Karpas-422 (cell line): ENCODE measurements around the gene ZNF330. TPM values are rescaled to one million over a fixed set of nuclear protein-coding genes. Genes with fewer than 3 reads are reported as not detected.
"Not testable (repeated sequence)": the region's sequence is repeated elsewhere in the genome, so short reads cannot be mapped to it uniquely, and the experiment has no call there.

Experiments
- DNase-seq: peaks from one replicate; pipeline ENCODE4 v3.0.0-alpha.2; 2015
- H2AFZ ChIP-seq: fragments of 200-600 bp; sonication (generic); 2 replicates; pipeline ENCODE4 v1.6.1; 2014; ENCODE audit warnings: antibody characterized with exemption, low read length, mixed read lengths
- H3K27ac ChIP-seq: fragments of 200-600 bp; sonication (generic); 2 replicates; pipeline ENCODE4 v1.5.1; 2014; ENCODE audit warnings: mild to moderate bottlenecking, low read length, moderate library complexity
- H3K27me3 ChIP-seq: fragments of 200-600 bp; sonication (generic); 2 replicates; pipeline ENCODE4 v1.6.1; 2014; ENCODE audit warnings: low read length, mixed read lengths
- H3K36me3 ChIP-seq: fragments of 200-600 bp; sonication (generic); 2 replicates; pipeline ENCODE4 v1.6.1; 2014; ENCODE audit warnings: low read length, mixed read lengths; ENCODE audit not compliant: insufficient read depth
- H3K4me1 ChIP-seq: fragments of 200-600 bp; sonication (generic); 2 replicates; pipeline ENCODE4 v1.6.1; 2014; ENCODE audit warnings: mild to moderate bottlenecking, low read length, mixed read lengths
- H3K4me2 ChIP-seq: fragments of 200-600 bp; sonication (generic); 2 replicates; pipeline ENCODE4 v1.6.1; 2014; ENCODE audit warnings: low read length, low read depth, mild to moderate bottlenecking; ENCODE audit not compliant: poor library complexity, severe bottlenecking
- H3K4me3 ChIP-seq: fragments of 200-600 bp; sonication (generic); 2 replicates; pipeline ENCODE4 v1.5.1; 2014; ENCODE audit warnings: mild to moderate bottlenecking, antibody characterized with exemption, low read length, mixed read lengths
- H3K79me2 ChIP-seq: fragments of 200-600 bp; sonication (generic); 2 replicates; pipeline ENCODE4 v1.6.1; 2014; ENCODE audit warnings: mild to moderate bottlenecking, low read length, mixed read lengths
- H3K9ac ChIP-seq: fragments of 200-600 bp; sonication (generic); 2 replicates; pipeline ENCODE4 v1.6.0; 2014; ENCODE audit warnings: low read length
- H3K9me2 ChIP-seq: fragments of 200-600 bp; sonication (generic), shearing (Covaris generic); replicated peaks from 2 replicates; pipeline ENCODE4 v1.6.0; 2014; ENCODE audit warnings: mild to moderate bottlenecking, low read length, moderate library complexity; ENCODE audit not compliant: insufficient read depth
- H3K9me3 ChIP-seq: fragments of 300-700, 200-600 bp; sonication (generic); 2 replicates; pipeline ENCODE4 v1.6.1; 2014; ENCODE audit warnings: low read length, mixed read lengths
- H4K20me1 ChIP-seq: fragments of 200-600 bp; sonication (generic); 2 replicates; pipeline ENCODE4 v1.6.1; 2014; ENCODE audit warnings: mild to moderate bottlenecking, antibody characterized with exemption, low read length, low read depth; ENCODE audit not compliant: insufficient read depth
- total RNA-seq: library from RNA; depleted of rRNA; stranded (reverse); fragments of >200 nt; shearing (Covaris generic); gene quantifications from 2 replicates; pipeline ENCODE4 v1.2.3, GENCODE V29; 2014; ENCODE audit warnings: low replicate concordance; rRNA removed

The ZNF330 gene
- 53.6 and 60.3 TPM in 2 replicates for total RNA-seq

GRCh38 chr4:141220691-141221659, at the start of gene ZNF330:
TSS of gene ZNF330 (plus strand) at chr4:141220895. CDS start at chr4:141222372, 1,477 bp downstream.
- peaks cover 32% of the 10 kb centered on the region for H3K36me3 ChIP-seq
- H4K20me1 ChIP-seq = peaks cover 9% of the 10 kb centered on the region; the same call in 1 of the 2 replicates
- peak within 1 kb of the TSS; percentile 78 for H2AFZ ChIP-seq
- peak within 1 kb of the TSS; percentile 59 for H3K27ac ChIP-seq
- no peaks in the 10 kb centered on the region for H3K9me3 ChIP-seq
- peaks cover 14% of the 10 kb centered on the region for H3K4me1 ChIP-seq
- peaks cover 50% of the 10 kb centered on the region for H3K79me2 ChIP-seq
- peak within 1 kb of the TSS; percentile 90 for H3K4me3 ChIP-seq
- H3K9ac ChIP-seq = peak within 1 kb of the TSS; percentile 88
- H3K27me3 ChIP-seq = no peaks in the 10 kb centered on the region
- DNase-seq = peak; percentile 94
- H3K4me2 ChIP-seq = peak within 1 kb of the TSS; percentile 72
- no peaks in the 10 kb centered on the region for H3K9me2 ChIP-seq

DNA sequence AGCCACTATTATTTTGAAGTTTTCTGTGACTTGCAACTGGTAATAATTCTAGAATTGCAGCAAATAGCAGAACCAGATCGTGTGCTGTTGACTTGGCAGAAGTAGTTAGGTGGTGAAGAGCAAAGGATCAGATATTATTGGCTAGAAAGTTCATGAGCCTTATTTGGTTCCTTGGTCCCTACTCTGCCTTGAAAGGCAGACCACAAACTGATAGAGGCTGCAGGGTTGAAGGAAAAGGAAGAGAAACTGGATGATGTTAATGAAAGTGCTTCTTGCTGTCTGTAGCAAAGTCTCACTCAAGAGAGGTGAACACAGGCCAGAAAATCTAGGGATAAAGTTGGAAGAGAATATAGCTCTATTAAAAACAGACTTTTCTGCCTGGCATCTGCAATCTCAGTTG, 46.2 kb upstream of the ZNF330 start:
- H3K4me3 ChIP-seq = no peak overlapping the region
- H3K9ac ChIP-seq = no peak overlapping the region
- no peaks in the 10 kb centered on the region for H3K27me3 ChIP-seq
- no peak for DNase-seq
- H3K4me1 ChIP-seq = no peaks in the 10 kb centered on the region
- H2AFZ ChIP-seq = no peak overlapping the region
- no peak overlapping the region for H3K4me2 ChIP-seq
- H3K9me2 ChIP-seq = no peaks in the 10 kb centered on the region
- no peaks in the 10 kb centered on the region for H3K36me3 ChIP-seq
- H3K79me2 ChIP-seq = no peaks in the 10 kb centered on the region
- H4K20me1 ChIP-seq = no peaks in the 10 kb centered on the region
- H3K27ac ChIP-seq = no peak overlapping the region
- peaks cover 4% of the 10 kb centered on the region; the same call in 1 of the 2 replicates for H3K9me3 ChIP-seq

DNA sequence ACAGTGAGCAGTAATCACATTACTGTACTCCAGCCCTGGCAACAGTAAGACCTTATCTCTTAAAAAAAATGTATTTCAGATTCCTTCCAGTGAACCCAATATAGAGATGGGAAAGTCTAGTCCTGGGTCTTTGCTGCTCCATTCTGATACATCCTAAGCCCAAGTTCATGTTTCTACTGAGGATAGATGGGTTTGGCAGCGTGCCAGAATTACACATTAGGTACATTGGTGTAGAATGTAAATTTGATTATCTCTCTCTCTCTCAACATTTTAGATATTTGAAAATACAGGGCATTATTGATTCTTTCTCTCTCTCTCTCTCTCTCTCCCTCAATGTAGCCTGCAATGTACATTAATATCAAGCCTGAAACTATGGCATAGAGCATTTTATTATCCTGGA, 43.5 kb upstream of the ZNF330 start:
- no peaks in the 10 kb centered on the region for H3K36me3 ChIP-seq
- H3K9me2 ChIP-seq = no peaks in the 10 kb centered on the region
- no peak overlapping the region for H3K4me2 ChIP-seq
- H2AFZ ChIP-seq = no peak overlapping the region
- no peak overlapping the region for H3K9ac ChIP-seq
- no peak overlapping the region for H3K4me3 ChIP-seq
- H4K20me1 ChIP-seq = no peaks in the 10 kb centered on the region
- no peaks in the 10 kb centered on the region for H3K79me2 ChIP-seq
- H3K4me1 ChIP-seq = no peaks in the 10 kb centered on the region
- DNase-seq = no peak
- no peaks in the 10 kb centered on the region for H3K9me3 ChIP-seq
- H3K27ac ChIP-seq = no peak overlapping the region
- no peaks in the 10 kb centered on the region for H3K27me3 ChIP-seq

DNA sequence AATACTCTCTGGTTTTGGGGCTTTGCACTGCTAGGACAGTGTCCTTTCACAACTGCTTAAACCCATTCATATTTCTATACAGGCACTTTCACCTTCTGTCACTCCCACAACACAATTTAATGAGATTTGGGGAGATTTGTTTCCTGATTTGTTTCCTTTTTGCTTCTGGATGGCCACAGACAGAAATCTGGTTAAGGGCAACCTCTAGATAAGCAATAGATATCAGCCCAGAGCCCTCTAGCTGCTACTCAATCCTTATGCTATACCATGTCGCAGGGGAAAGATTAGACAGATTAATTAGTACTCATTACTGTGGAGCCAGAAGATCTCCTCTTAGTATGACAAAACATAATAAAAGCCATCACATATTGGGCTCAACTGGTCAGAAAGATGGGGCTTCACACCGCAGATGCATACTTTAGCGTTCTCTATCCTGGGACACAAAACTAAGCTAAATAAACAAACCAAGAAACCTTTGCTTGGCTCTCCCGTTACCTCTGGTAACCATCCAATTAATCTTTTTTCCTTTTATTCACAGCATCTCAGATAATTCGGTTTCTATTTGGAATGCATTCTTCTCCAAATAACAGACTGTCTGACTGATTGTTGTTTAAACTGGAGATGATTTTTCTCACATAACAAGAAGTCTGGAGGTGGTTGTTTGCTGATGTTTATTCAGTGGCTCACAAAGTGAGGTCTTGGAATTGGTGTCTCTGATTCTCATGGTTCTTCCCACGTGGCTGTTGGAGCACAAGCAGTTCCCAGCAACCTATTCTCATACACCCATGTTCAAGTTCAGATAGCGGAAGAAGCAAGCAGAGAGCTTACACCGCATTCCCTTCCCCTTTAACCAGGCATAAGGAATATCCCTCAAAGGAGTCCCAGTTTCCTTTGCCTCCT, 41.0 kb upstream of the ZNF330 start:
- no peaks in the 10 kb centered on the region for H3K4me1 ChIP-seq
- no peaks in the 10 kb centered on the region for H3K36me3 ChIP-seq
- no peak overlapping the region for H2AFZ ChIP-seq
- no peak overlapping the region for H3K9ac ChIP-seq
- no peaks in the 10 kb centered on the region for H3K9me3 ChIP-seq
- H3K79me2 ChIP-seq = no peaks in the 10 kb centered on the region
- no peak overlapping the region for H3K4me2 ChIP-seq
- H3K27ac ChIP-seq = no peak overlapping the region
- no peak for DNase-seq
- H3K27me3 ChIP-seq = no peaks in the 10 kb centered on the region
- H4K20me1 ChIP-seq = no peaks in the 10 kb centered on the region
- H3K4me3 ChIP-seq = no peak overlapping the region
- H3K9me2 ChIP-seq = no peaks in the 10 kb centered on the region

GRCh38 chr4:141180991-141181761, 39.5 kb upstream of the ZNF330 start:
- DNase-seq = no peak
- H3K27me3 ChIP-seq = no peaks in the 10 kb centered on the region
- H3K4me2 ChIP-seq = no peak overlapping the region
- H3K79me2 ChIP-seq = no peaks in the 10 kb centered on the region
- H3K4me3 ChIP-seq = no peak overlapping the region
- no peaks in the 10 kb centered on the region for H3K4me1 ChIP-seq
- H3K27ac ChIP-seq = no peak overlapping the region
- no peaks in the 10 kb centered on the region for H4K20me1 ChIP-seq
- H3K36me3 ChIP-seq = no peaks in the 10 kb centered on the region
- H3K9me3 ChIP-seq = no peaks in the 10 kb centered on the region
- H3K9ac ChIP-seq = no peak overlapping the region
- no peak overlapping the region for H2AFZ ChIP-seq
- no peaks in the 10 kb centered on the region for H3K9me2 ChIP-seq

- H3K4me3 ChIP-seq, H3K9me3 ChIP-seq, H3K9me2 ChIP-seq, H3K4me2 ChIP-seq, H4K20me1 ChIP-seq, H3K36me3 ChIP-seq, H3K27me3 ChIP-seq, H3K27ac ChIP-seq, H3K9ac ChIP-seq, H2AFZ ChIP-seq, H3K4me1 ChIP-seq, H3K79me2 ChIP-seq: not testable (repeated sequence)
- peak; percentile 46 for DNase-seq
Observed at GRCh38 chr4:141183491-141183890, 37.2 kb upstream of the ZNF330 start.

DNA sequence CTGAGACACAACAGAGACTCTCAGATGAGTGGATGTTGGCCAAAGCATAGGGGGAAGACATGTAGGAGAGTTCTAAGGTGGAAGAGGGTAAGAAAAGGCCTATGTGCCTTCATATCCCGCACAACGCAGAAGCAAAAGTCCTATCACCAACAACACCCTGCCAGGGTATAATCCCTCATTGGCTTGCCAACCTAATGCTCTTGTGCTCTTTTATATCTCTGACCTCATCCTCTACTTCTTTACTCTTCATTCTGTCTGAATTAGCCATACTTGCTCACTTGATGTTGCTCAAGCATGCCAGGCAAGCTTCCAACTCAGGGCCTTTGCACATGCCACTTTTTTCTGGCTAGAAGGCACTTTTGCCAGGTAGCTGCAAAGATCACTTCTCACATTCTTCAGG, 28.1 kb upstream of the ZNF330 start:
- no peak overlapping the region for H3K27ac ChIP-seq

More for the DNA sequence above, 28.1 kb upstream of the ZNF330 start:
- Histone ChIP-seq H3K9me3 (no peaks in the 10 kb centered on the region), H3K9me2 (no peaks in the 10 kb centered on the region), H3K36me3 (no peaks in the 10 kb centered on the region), H3K27me3 (no peaks in the 10 kb centered on the region), H3K79me2 (no peaks in the 10 kb centered on the region), H3K9ac (no peak overlapping the region), H3K4me2 (no peak overlapping the region), H3K4me3 (no peak overlapping the region), H2AFZ (no peak overlapping the region), H4K20me1 (no peaks in the 10 kb centered on the region), H3K4me1 (no peaks in the 10 kb centered on the region)
- no peak for DNase-seq
